Measurements from ENCODE around the gene TMEM47.

TMEM47 gene

GRCh38 chrX:34584781-34585180, 72.3 kb downstream of the TMEM47 start:
- DNase-seq: no peak

GRCh38 chrX:34580069-34580468, 77.0 kb downstream of the TMEM47 start:
- no peak for DNase-seq

GRCh38 chrX:34578237-34578636, 78.8 kb downstream of the TMEM47 start:
- no peak for DNase-seq

All from NCI-H774 (cell line).